Measurements from ENCODE around the gene EFCAB5.
A peak's percentile ranks its signal among the peaks of the same experiment; 100 is the strongest.

GRCh38 chr17:30116661-30117551 is 175.5 kb downstream of the EFCAB5 start, which contains the start of gene NSRP1:
- TF ChIP-seq, protein P1, sequence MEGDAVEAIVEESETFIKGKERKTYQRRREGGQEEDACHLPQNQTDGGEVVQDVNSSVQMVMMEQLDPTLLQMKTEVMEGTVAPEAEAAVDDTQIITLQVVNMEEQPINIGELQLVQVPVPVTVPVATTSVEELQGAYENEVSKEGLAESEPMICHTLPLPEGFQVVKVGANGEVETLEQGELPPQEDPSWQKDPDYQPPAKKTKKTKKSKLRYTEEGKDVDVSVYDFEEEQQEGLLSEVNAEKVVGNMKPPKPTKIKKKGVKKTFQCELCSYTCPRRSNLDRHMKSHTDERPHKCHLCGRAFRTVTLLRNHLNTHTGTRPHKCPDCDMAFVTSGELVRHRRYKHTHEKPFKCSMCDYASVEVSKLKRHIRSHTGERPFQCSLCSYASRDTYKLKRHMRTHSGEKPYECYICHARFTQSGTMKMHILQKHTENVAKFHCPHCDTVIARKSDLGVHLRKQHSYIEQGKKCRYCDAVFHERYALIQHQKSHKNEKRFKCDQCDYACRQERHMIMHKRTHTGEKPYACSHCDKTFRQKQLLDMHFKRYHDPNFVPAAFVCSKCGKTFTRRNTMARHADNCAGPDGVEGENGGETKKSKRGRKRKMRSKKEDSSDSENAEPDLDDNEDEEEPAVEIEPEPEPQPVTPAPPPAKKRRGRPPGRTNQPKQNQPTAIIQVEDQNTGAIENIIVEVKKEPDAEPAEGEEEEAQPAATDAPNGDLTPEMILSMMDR (IDR thresholded peaks at IDR 0.05; ENCODE audit: insufficient read depth, low read length), result no peak
- TF ChIP-seq GABPA (IDR thresholded peaks at IDR 0.05; ENCODE audit: low read depth) (no peak), POLR2AphosphoS5 (IDR thresholded peaks at IDR 0.05; ENCODE audit: low read depth) (peak; percentile 98), REST (IDR thresholded peaks at IDR 0.05; ENCODE audit: insufficient replicate concordance, low read depth) (peak; percentile 78)

Data from HL-60 (cell line).